Stimulated activated CD4-positive, alpha-beta T cell treated with anti-CD3 and anti-CD28 coated beads, Interleukin-1b, Interleukin-23, amount 100 ng/mL, for 48 hours (primary cell): Measurements from ENCODE around the gene ID4.

Source experiments
- DNase-seq: peaks from one replicate; pipeline ENCODE4 v3.0.0-alpha.2; 2020

Gene ID4

GRCh38 chr6:19864285-19864684 lies 27.1 kb downstream of the ID4 start:
- DNase-seq: no peak

GRCh38 chr6:19865178-19865577 lies 28.0 kb downstream of the ID4 start:
- DNase-seq: no peak

- DNase-seq: no peak
These were observed 29.2 kb downstream of the ID4 start for GRCh38 chr6:19866173-19866984.

- DNase-seq: no peak
These were observed 29.9 kb downstream of the ID4 start for GRCh38 chr6:19866985-19867627.

- DNase-seq: no peak
These were observed 32.3 kb downstream of the ID4 start for GRCh38 chr6:19869464-19869863.

GRCh38 chr6:19870322-19870721 lies 33.2 kb downstream of the ID4 start:
- no peak for DNase-seq

- no peak for DNase-seq
These were observed 35.9 kb downstream of the ID4 start for GRCh38 chr6:19873031-19873430.

- no peak for DNase-seq
These were observed 39.5 kb downstream of the ID4 start for GRCh38 chr6:19876672-19877071.

GRCh38 chr6:19879663-19880062 lies 42.5 kb downstream of the ID4 start:
- DNase-seq: no peak

GRCh38 chr6:19880066-19880465 lies 42.9 kb downstream of the ID4 start:
- DNase-seq: no peak

- no peak for DNase-seq
These were observed 54.3 kb downstream of the ID4 start for GRCh38 chr6:19891451-19891850.
